ENCODE results near the gene HS6ST3.
"Not testable (repeated sequence)": the region's sequence is repeated elsewhere in the genome, so short reads cannot be mapped to it uniquely, and the experiment has no call there.

HS6ST3 gene

DNA sequence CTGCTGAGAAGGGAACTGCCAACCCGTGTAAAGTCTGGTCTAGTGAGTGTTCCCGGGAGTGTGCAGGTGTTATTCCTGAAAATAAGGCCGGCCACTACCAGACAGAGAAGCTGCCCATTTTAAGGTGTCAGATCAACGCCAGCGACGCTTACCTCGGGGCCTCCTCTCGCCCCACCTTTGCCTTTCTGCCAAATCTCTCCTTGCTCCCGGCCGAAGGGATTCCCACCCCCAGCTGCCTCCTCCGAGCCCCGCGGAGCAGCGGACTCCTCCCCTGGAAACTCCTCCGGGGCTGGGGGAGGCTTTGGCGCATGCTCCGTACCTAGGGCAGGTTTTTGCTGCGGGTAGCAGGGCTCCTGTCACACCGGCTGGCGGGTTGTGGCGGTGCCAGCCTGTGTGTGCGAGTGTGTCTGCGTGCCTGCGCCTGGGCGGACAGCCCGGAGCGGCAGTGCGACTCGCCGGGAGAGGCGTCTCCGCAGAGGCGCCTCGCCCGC, at the start of gene HS6ST3:
Gene HS6ST3 (plus strand): TSS at position 359 of the 491 bp plus-strand sequence.
- DNase-seq (ENCODE audit: low read depth in 2 of 2), result no peak

DNA sequence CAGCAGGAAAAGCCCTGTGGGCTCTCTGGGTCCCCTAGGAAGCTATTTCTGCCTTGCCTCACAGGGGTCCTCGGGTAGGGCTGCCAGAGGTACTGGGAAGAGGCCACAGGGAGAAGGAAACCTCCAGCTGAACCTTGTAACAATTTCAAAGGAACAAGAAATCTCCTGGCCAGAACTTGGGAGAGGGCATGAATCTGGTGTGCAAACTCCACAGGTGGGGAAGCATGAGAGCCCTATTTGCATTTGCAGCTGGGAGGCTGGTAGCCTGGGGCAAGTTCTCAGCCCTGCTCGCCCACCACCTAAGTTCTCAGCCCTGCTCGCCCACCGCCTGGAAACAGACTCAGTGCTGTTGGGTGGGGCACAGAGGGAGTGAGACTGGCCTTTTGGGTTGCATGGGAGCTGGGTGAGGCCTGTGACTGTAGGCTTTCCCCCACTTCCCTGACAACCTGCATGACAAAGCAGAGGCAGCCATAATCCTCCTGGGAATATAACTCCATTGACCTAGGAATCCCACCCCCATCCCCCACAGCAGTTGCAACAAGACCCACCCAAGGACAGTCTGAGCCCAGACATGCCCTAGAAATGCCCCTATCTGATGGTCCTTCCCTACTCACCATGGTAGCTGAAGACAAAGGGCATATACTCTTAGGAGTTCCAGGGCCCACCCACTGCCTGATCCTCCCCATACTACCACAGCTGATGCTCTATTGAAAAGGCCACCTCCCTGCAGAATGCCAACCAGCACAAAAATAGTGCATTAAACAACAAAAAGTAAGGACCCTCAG, 48.4 kb upstream of the HS6ST3 start:
- DNase-seq (ENCODE audit: low read depth in 2 of 2), result no peak

- no peak for DNase-seq (ENCODE audit: low read depth in 2 of 2)
Observed at GRCh38 chr13:96044238-96044637, 45.7 kb upstream of the HS6ST3 start.

DNA sequence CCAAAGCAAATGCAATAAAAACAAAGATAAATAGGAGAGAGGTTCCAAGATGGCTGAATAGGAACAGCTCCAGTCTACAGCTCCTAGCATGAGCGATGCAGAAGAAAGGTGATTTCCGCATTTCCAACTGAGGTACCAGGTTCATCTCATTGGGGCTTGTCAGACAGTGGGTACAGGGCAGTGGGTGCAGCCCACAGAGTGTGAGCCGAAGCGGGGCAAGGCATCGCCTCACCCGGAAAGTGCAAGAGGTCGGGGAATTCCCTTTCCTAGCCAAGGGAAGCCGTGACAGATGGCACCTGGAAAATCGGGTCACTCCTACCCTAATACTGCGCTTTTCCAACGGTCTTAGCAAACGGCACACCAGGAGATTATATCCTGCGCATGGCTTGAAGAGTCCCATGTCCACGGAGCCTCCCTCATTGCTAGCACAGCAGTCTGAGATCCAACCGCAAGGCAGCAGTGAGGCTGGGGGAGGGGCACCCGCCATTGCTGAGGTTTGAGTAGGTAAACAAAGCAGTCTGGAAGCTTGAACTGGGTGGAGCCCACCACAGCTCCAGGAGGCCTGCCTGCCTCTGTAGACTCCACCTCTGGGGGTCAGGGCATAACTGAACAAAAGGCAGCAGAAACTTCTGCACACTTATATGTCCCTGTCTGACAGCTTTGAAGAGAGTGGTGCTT, 43.3 kb upstream of the HS6ST3 start:
- DNase-seq (ENCODE audit: low read depth in 2 of 2), result not testable (repeated sequence)

DNA sequence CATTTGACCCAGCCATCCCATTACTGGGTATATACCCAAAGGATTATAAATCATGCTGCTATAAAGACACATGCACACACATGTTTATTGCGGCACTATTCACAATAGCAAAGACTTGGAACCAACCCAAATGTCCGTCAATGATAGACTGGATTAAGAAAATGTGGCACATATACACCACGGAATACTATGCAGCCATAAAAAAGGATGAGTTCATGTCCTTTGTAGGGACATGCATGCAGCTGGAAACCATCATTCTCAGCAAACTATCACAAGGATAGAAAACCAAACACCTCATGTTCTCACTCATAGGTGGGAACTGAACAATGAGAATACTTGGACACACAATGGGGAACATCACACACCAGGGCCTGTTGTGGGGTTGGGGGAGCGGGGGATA, 39.0 kb upstream of the HS6ST3 start:
- DNase-seq (ENCODE audit: low read depth in 2 of 2), result not testable (repeated sequence)

- DNase-seq (ENCODE audit: low read depth in 2 of 2), result not testable (repeated sequence)
Observed at GRCh38 chr13:96051491-96051890, 38.4 kb upstream of the HS6ST3 start.

DNA sequence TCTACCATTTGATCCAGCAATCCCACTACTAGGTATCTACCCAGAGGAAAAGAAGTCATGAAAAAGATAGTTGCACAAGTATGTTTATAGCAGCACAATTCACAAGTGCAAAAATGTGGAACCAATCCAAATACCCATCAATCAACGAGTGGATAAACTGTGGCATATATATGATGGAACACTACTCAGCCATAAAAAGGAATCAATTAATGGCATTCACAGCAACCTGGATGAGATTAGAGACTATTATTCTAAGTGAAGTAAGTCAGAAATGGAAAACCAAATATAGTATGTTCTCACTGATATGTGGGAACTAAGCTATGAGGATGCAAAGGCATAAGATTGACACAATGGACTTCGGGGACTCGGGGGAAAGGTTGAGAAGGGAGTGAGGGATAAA, 38.0 kb upstream of the HS6ST3 start:
- not testable (repeated sequence) for DNase-seq (ENCODE audit: low read depth in 2 of 2)

- DNase-seq (ENCODE audit: low read depth in 2 of 2), result no peak
Observed at GRCh38 chr13:96052656-96053002, 37.3 kb upstream of the HS6ST3 start.

DNA sequence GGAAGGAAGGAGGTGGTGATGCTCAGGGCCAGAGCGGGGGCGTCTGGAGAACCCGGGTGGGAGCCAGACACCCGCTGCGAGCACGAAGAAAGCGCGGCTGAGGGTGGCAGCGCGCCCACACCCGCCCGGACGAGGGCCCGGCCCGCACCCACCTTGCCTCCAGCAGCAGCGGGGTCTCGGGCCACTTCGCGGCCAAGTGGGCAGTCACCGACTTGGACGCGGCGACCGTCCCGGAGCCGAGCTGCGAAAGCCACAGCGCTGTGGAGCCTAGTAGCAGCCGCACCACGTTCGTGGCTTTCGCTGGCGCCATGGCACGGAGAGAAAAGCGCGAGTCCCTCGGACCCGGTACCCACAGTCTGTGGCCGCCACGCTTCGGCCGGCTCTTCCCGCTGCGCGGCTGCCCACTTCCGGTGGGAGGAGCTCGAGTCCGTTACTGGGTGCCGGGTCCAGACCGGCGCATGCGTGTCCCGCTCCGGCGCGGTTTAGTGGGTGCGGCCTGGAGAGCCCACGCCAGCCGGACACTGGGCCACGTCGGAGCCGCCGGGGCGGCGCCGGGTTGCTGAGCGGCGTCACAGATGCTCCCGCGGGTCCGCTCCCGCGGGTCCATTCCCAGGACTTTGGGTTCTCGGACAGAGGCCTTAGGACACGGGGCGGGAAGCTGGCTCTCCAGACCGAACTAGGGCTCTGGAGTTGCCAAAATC, 36.8 kb upstream of the HS6ST3 start, which contains the start of gene UGGT2:
Gene UGGT2 (minus strand): TSS at position 399 of the 701 bp plus-strand sequence. CDS start 89 bp downstream, at position 310.
- DNase-seq (ENCODE audit: low read depth in 2 of 2), result no peak

GRCh38 chr13:96065849-96066248, 24.1 kb upstream of the HS6ST3 start:
- no peak for DNase-seq (ENCODE audit: low read depth in 2 of 2)

DNA sequence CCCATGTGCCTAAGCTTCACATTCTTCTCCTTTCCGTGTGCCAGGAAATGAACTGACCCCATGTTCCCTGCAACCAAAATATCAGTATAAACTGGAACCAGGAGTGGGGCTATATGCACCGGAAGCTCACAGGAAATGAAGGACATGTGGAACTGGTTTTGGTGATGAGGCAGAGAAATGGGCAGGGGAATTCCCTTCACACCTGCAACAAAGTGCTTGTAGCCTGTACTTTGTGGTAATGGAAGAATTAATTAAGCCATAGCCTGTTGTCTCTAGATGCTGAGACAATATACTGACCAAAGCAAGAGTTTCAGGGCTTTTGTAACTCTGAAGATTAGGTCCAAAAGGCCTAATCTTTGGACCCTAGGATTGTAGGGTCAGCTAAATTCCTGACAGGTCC, 21.2 kb upstream of the HS6ST3 start:
- no peak for DNase-seq (ENCODE audit: low read depth in 2 of 2)

GRCh38 chr13:96071504-96071903, 18.4 kb upstream of the HS6ST3 start:
- no peak for DNase-seq (ENCODE audit: low read depth in 2 of 2)

GRCh38 chr13:96072392-96072791, 17.5 kb upstream of the HS6ST3 start:
- DNase-seq (ENCODE audit: low read depth in 2 of 2), result no peak

- no peak for DNase-seq (ENCODE audit: low read depth in 2 of 2)
Observed at GRCh38 chr13:96075953-96076543, 13.9 kb upstream of the HS6ST3 start.

DNA sequence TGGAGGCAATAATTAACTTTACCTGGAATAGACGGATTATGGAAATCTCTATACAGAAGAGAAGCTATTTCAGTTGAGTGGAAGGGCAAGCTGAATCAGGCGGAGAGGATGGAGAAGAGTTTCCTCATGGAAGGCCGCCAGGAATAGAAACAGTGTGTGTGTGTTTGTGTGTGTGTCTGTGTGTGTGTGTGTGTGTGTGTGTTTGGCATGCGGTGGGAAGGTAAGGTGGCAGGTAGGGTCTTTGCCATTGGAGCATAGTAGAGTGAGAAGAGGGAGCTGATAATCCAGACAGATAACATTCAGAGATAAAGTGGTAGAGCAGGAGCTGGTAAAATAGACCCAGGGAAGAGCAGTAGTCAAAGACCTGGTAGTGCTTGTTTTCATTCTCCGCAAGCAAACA, 9.2 kb upstream of the HS6ST3 start:
- DNase-seq (ENCODE audit: low read depth in 2 of 2), result no peak

GRCh38 chr13:96081888-96082287, 8.0 kb upstream of the HS6ST3 start:
- DNase-seq (ENCODE audit: low read depth in 2 of 2), result no peak

DNA sequence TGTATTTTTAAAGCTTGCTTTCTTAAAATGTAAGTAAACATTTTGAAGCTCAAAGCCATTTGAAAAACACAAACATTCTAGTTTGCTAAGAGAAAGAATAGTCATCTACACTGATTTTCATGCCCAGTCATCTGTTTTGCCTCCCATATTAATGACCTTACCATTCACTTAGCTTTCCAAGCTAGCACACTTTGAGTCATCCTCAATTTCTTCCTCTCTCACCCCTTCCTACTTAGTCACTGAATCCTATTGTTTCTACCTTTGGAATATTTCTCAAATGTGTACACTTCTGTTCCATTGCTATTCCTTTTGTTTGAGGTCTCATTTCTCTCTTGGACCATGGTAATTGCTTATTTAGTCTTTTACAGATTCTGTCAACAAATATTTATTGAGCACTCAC, 7.3 kb upstream of the HS6ST3 start:
- DNase-seq (ENCODE audit: low read depth in 2 of 2), result no peak

DNA sequence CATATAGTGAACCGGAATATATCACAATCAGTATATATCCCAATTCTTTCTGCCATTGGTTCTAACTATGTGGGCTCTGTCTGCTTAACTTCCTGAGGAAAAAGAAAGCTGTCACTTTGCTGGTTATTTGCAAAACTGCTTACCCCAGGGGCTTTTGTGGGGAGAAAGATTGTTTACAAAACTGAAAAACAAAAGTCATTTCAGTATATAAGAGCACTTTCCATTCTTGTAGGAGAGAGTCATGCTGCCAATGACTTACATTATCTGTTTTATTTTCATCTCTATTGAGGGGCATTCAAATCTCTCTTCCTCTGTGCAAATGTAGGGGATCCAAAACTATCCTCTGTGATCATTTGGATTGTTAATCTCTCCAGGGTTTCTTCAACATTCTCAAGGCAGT, 3.2 kb upstream of the HS6ST3 start:
- DNase-seq (ENCODE audit: low read depth in 2 of 2), result no peak

DNA sequence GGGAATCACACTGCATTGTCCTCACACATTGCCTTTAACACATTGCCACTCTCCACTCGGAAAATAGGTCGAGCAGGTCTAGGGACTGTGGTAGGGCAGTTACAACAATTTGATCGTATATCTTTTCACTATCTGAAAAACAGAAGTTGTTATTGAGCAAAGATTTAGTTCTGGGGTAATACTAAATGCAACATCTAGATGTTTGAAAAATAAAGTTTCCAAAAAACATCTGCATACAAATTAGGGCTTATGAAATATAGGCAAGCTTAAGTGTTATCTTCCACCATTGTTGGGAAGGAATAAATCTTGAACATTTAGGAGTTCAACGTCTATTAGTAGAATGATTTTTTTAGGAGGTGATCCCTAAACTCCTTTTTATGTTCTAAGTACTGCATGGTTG, 768 bp upstream of the HS6ST3 start:
- no peak for DNase-seq (ENCODE audit: low read depth in 2 of 2)

GRCh38 chr13:96090240-96091101, 564 bp downstream of the HS6ST3 start:
- no peak for DNase-seq (ENCODE audit: low read depth in 2 of 2)
